Astrocyte (in vitro differentiated cells and primary cell): ENCODE data around the gene CNPPD1. TPM values are rescaled to one million over a fixed set of nuclear protein-coding genes. Genes with fewer than 3 reads are reported as not detected.

ENCODE experiments used
- DNase-seq: peaks from one replicate; pipeline ENCODE4 v3.0.0-alpha.2; 2010; ENCODE audit warnings: low read depth
- FAIRE-seq: peaks from 2 replicates; lab custom pipeline; 2011; peaks lifted over from hg19 to GRCh38; lab: Jason Lieb, UNC
- H2AFZ ChIP-seq: 2 replicates; pipeline ENCODE4 v1.6.0; 2012; ENCODE audit warnings: low read depth, low read length, inconsistent platforms
- H3K27ac ChIP-seq: 2 replicates; pipeline ENCODE4 v1.5.1; 2011; ENCODE audit warnings: low read depth, low read length, inconsistent platforms
- H3K27me3 ChIP-seq: 2 replicates; pipeline ENCODE4 v1.6.0; 2011; ENCODE audit warnings: low read length, inconsistent platforms; ENCODE audit not compliant: insufficient read depth
- H3K36me3 ChIP-seq: 2 replicates; pipeline ENCODE4 v1.5.1; 2011; ENCODE audit warnings: low read length, inconsistent platforms; ENCODE audit not compliant: insufficient read depth
- H3K4me1 ChIP-seq: 2 replicates; pipeline ENCODE4 v1.5.1; 2011; ENCODE audit warnings: low read length, inconsistent platforms; ENCODE audit not compliant: insufficient read depth
- H3K4me2 ChIP-seq: 2 replicates; pipeline ENCODE4 v1.6.0; 2012; ENCODE audit warnings: low read length, inconsistent platforms
- H3K4me3 ChIP-seq: 2 replicates; pipeline ENCODE4 v1.5.1; 2011; ENCODE audit warnings: low read depth, mild to moderate bottlenecking, low read length, inconsistent platforms; ENCODE audit not compliant: insufficient read depth
- H3K79me2 ChIP-seq: 2 replicates; pipeline ENCODE4 v1.6.0; 2012; ENCODE audit warnings: mild to moderate bottlenecking, low read length, inconsistent platforms; ENCODE audit not compliant: insufficient read depth
- H3K9ac ChIP-seq: 2 replicates; pipeline ENCODE4 v1.6.0; 2012; ENCODE audit warnings: mild to moderate bottlenecking, low read length, inconsistent platforms
- H3K9me3 ChIP-seq: 2 replicates; pipeline ENCODE4 v1.5.1; 2012; ENCODE audit warnings: low read depth, mild to moderate bottlenecking, low read length, inconsistent platforms; ENCODE audit not compliant: insufficient read depth
- H4K20me1 ChIP-seq: 2 replicates; pipeline ENCODE4 v1.6.0; 2012; ENCODE audit warnings: low read length, inconsistent platforms; ENCODE audit not compliant: insufficient read depth
- H3K27ac Mint-ChIP-seq: one replicate; pipeline ENCODE4 v1.8.0; 2021; ENCODE audit warnings: mild to moderate bottlenecking, mixed read lengths; ENCODE audit not compliant: unreplicated experiment
- H3K27me3 Mint-ChIP-seq: one replicate; pipeline ENCODE4 v1.8.0; 2021; ENCODE audit warnings: low read depth, mixed read lengths; ENCODE audit not compliant: unreplicated experiment
- H3K36me3 Mint-ChIP-seq: one replicate; pipeline ENCODE4 v1.8.0; 2021; ENCODE audit warnings: low read depth, mixed read lengths; ENCODE audit not compliant: unreplicated experiment
- H3K4me1 Mint-ChIP-seq: one replicate; pipeline ENCODE4 v1.8.0; 2021; ENCODE audit warnings: low read depth, mixed read lengths; ENCODE audit not compliant: unreplicated experiment
- H3K4me3 Mint-ChIP-seq: one replicate; pipeline ENCODE4 v1.8.0; 2021; ENCODE audit warnings: mild to moderate bottlenecking, moderate library complexity, mixed read lengths; ENCODE audit not compliant: unreplicated experiment
- H3K9me3 Mint-ChIP-seq: one replicate; pipeline ENCODE4 v1.8.0; 2021; ENCODE audit warnings: mild to moderate bottlenecking, mixed read lengths; ENCODE audit not compliant: unreplicated experiment
- EZH2 ChIP-seq: IDR thresholded peaks from 2 replicates; pipeline ENCODE4 v1.6.1; 2012; ENCODE audit warnings: mild to moderate bottlenecking, low read length, inconsistent platforms; ENCODE audit not compliant: insufficient read depth
- total RNA-seq: library from RNA; stranded (reverse); gene quantifications from 2 replicates; pipeline ENCODE4 v1.2.1, GENCODE V29; 2021
- TF ChIP-seq, protein P1 (sequence below): IDR thresholded peaks from 2 replicates; pipeline ENCODE4 v1.5.1; 2011; ENCODE audit warnings: low read depth, mild to moderate bottlenecking, inconsistent platforms, low read length, moderate library complexity; ENCODE audit not compliant: insufficient read depth

The CNPPD1 gene
- total RNA-seq, 1 donor from 2014 or later = 28.1 TPM

GRCh38 chr2:219131744-219132143 is 45.0 kb downstream of the CNPPD1 start:
- Mint-ChIP-seq H3K27me3 (peaks cover 27% of the 10 kb centered on the region), H3K9me3 (peaks cover 4% of the 10 kb centered on the region), H3K36me3 (peaks cover 3% of the 10 kb centered on the region), H3K4me1 (no peaks in the 10 kb centered on the region), H3K27ac (no peak overlapping the region), H3K4me3 (no peak overlapping the region)
- Histone ChIP-seq H3K4me3 (no peak overlapping the region), H3K9me3 (no peaks in the 10 kb centered on the region), H3K4me2 (no peak overlapping the region), H3K79me2 (no peaks in the 10 kb centered on the region), H4K20me1 (peaks cover 12% of the 10 kb centered on the region), H3K27me3 (no peaks in the 10 kb centered on the region), H3K36me3 (no peaks in the 10 kb centered on the region), H2AFZ (no peak overlapping the region), H3K4me1 (no peaks in the 10 kb centered on the region), H3K9ac (no peak overlapping the region), H3K27ac (no peak overlapping the region)
- TF ChIP-seq, protein P1, sequence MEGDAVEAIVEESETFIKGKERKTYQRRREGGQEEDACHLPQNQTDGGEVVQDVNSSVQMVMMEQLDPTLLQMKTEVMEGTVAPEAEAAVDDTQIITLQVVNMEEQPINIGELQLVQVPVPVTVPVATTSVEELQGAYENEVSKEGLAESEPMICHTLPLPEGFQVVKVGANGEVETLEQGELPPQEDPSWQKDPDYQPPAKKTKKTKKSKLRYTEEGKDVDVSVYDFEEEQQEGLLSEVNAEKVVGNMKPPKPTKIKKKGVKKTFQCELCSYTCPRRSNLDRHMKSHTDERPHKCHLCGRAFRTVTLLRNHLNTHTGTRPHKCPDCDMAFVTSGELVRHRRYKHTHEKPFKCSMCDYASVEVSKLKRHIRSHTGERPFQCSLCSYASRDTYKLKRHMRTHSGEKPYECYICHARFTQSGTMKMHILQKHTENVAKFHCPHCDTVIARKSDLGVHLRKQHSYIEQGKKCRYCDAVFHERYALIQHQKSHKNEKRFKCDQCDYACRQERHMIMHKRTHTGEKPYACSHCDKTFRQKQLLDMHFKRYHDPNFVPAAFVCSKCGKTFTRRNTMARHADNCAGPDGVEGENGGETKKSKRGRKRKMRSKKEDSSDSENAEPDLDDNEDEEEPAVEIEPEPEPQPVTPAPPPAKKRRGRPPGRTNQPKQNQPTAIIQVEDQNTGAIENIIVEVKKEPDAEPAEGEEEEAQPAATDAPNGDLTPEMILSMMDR = no peak
- TF ChIP-seq EZH2 = no peak
- FAIRE-seq (no peak), DNase-seq (no peak)

DNA sequence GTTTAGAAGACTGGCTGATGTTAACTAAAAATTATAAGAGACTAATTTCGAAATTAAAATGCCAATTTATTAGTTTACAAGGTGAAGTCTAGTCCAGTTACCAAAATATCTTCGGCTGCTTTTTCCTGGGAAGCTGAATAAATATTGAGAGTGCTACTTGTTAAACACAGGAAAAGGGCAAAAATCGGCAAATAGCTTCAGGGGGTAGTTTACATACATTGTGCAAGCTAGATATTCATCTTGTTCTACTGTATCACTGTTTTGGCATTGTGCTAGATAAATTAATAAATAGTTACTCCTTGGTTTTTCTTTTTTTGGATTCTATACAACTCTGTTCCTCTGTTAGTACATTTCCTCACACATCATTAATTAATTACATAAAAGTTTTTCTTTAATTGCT is 45.4 kb downstream of the CNPPD1 start:
- H3K36me3 Mint-ChIP-seq = peaks cover 3% of the 10 kb centered on the region
- Histone ChIP-seq H3K4me1 (no peaks in the 10 kb centered on the region), H3K27ac (no peak overlapping the region), H3K36me3 (no peaks in the 10 kb centered on the region), H2AFZ (no peak overlapping the region), H3K27me3 (no peaks in the 10 kb centered on the region), H3K4me2 (no peak overlapping the region), H3K4me3 (no peak overlapping the region), H3K9me3 (no peaks in the 10 kb centered on the region), H4K20me1 (peaks cover 12% of the 10 kb centered on the region), H3K9ac (no peak overlapping the region), H3K79me2 (no peaks in the 10 kb centered on the region)
- DNase-seq = no peak
- no peak overlapping the region for H3K27ac Mint-ChIP-seq
- H3K4me3 Mint-ChIP-seq = no peak overlapping the region
- peaks cover 27% of the 10 kb centered on the region for H3K27me3 Mint-ChIP-seq
- FAIRE-seq = no peak
- H3K9me3 Mint-ChIP-seq = peaks cover 4% of the 10 kb centered on the region
- TF ChIP-seq, protein P1 = no peak
- no peak for TF ChIP-seq EZH2
- H3K4me1 Mint-ChIP-seq = no peaks in the 10 kb centered on the region

DNA sequence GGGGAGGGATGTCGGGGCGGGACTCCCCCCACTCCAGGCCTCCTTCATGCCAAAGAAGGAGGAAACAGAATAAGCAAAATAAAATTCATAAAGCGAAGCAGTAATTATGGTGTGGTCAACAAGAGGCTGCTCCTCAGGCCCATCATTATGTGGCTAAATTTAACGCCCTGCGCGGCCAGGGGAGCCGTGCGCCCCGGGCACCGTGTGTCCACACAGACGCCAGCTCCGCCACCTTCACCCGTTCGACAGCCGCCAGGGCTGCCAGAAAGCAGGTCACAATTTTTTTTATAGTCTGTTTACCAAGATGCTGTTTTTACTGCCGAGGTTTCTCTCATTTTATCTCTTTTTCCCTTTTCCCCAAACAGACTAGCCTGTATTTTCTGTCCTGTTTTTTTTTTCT is 47.1 kb downstream of the CNPPD1 start:
- Histone ChIP-seq H4K20me1 (peaks cover 12% of the 10 kb centered on the region), H3K4me1 (peaks cover 12% of the 10 kb centered on the region), H3K79me2 (no peaks in the 10 kb centered on the region), H3K4me2 (no peak overlapping the region), H3K9me3 (no peaks in the 10 kb centered on the region), H3K27me3 (no peaks in the 10 kb centered on the region), H3K9ac (no peak overlapping the region), H3K27ac (no peak overlapping the region), H3K4me3 (no peak overlapping the region), H3K36me3 (no peaks in the 10 kb centered on the region), H2AFZ (no peak overlapping the region)
- DNase-seq (no peak), FAIRE-seq (no peak)
- Mint-ChIP-seq H3K27ac (no peak overlapping the region), H3K9me3 (peaks cover 4% of the 10 kb centered on the region), H3K4me1 (peaks cover 6% of the 10 kb centered on the region), H3K4me3 (no peak overlapping the region), H3K36me3 (peaks cover 3% of the 10 kb centered on the region), H3K27me3 (peaks cover 29% of the 10 kb centered on the region)
- TF ChIP-seq EZH2 = no peak
- TF ChIP-seq, protein P1 = no peak
